Measurements from ENCODE around the gene PRICKLE2.

PRICKLE2 gene

GRCh38 chr3:64144241-64144900, 80.9 kb downstream of the PRICKLE2 start:
- no peak overlapping the region for H3K27ac ChIP-seq (ENCODE audit: low read depth, low read length, poor library complexity, severe bottlenecking)
- H3K4me1 ChIP-seq (ENCODE audit: insufficient read depth, low read length, severe bottlenecking), result no peaks in the 10 kb centered on the region
- no peaks in the 10 kb centered on the region for H3K36me3 ChIP-seq (ENCODE audit: insufficient read depth, low read length)
- H3K4me3 ChIP-seq (ENCODE audit: low read depth, low read length, poor library complexity, severe bottlenecking), result no peak overlapping the region
- H3F3A ChIP-seq (ENCODE audit: insufficient read depth, low read length), result no peaks in the 10 kb centered on the region
- TF ChIP-seq, protein P1, sequence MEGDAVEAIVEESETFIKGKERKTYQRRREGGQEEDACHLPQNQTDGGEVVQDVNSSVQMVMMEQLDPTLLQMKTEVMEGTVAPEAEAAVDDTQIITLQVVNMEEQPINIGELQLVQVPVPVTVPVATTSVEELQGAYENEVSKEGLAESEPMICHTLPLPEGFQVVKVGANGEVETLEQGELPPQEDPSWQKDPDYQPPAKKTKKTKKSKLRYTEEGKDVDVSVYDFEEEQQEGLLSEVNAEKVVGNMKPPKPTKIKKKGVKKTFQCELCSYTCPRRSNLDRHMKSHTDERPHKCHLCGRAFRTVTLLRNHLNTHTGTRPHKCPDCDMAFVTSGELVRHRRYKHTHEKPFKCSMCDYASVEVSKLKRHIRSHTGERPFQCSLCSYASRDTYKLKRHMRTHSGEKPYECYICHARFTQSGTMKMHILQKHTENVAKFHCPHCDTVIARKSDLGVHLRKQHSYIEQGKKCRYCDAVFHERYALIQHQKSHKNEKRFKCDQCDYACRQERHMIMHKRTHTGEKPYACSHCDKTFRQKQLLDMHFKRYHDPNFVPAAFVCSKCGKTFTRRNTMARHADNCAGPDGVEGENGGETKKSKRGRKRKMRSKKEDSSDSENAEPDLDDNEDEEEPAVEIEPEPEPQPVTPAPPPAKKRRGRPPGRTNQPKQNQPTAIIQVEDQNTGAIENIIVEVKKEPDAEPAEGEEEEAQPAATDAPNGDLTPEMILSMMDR (IDR thresholded peaks at IDR 0.05; ENCODE audit: low read length), result no peak
- no peak for TF ChIP-seq EZH2 (IDR thresholded peaks at IDR 0.05; ENCODE audit: borderline replicate concordance, low read length)
- no peaks in the 10 kb centered on the region for H3K9me3 ChIP-seq (ENCODE audit: low read length)
- H3K9me2 ChIP-seq (ENCODE audit: low read depth, low read length), result no peaks in the 10 kb centered on the region
- no peak overlapping the region for H3K4me2 ChIP-seq (ENCODE audit: low read length)
- H3K79me2 ChIP-seq (ENCODE audit: insufficient read depth, low read length), result no peaks in the 10 kb centered on the region
- no peaks in the 10 kb centered on the region for H3K27me3 ChIP-seq (ENCODE audit: insufficient read depth, low read length)
- H4K20me1 ChIP-seq (ENCODE audit: insufficient read depth, low read length), result no peaks in the 10 kb centered on the region
- no peak overlapping the region for H2AFZ ChIP-seq (ENCODE audit: low read length)
- no peak overlapping the region for H3K9ac ChIP-seq (ENCODE audit: low read length)

DNA sequence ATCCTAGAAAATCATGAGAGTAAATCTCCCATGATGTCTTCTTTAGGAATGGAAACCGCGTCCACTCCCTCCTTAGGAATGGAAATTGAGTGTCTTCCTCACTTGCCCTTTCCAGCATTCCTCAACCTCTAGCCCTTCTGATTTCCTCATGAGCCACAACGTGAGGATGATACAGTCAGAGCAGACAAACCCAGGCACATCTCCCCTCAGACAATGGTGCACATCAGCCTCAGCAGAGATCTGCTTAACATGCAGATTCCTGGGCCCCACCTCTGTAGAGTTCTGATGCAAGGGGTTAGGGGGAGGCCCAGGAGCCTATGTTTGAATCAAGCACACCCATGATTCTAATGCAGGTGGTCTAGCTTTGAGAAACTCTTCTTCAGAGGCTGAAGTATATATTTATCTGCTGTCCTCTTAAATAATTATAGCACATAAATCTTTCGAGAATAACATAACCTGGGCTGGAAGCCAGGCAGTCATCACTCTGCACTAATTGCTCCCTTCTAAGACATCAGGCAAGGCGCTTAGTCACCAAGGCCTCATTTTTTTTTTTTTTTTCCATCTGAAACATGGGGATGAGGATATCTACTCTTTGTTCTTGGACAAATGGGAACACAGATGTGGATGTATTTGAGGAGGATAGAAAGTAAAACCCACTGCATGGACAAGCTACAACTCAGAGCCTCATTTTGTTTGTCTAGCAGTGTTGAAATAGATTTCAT, 81.7 kb downstream of the PRICKLE2 start:
- H3K79me2 ChIP-seq (ENCODE audit: insufficient read depth, low read length), result no peaks in the 10 kb centered on the region
- H3K36me3 ChIP-seq (ENCODE audit: insufficient read depth, low read length), result no peaks in the 10 kb centered on the region
- TF ChIP-seq, protein P1 (IDR thresholded peaks at IDR 0.05; ENCODE audit: low read length), result no peak
- TF ChIP-seq EZH2 (IDR thresholded peaks at IDR 0.05; ENCODE audit: borderline replicate concordance, low read length), result no peak
- no peak overlapping the region for H3K4me3 ChIP-seq (ENCODE audit: low read depth, low read length, poor library complexity, severe bottlenecking)
- no peaks in the 10 kb centered on the region for H4K20me1 ChIP-seq (ENCODE audit: insufficient read depth, low read length)
- H3K9me3 ChIP-seq (ENCODE audit: low read length), result no peaks in the 10 kb centered on the region
- H3K27me3 ChIP-seq (ENCODE audit: insufficient read depth, low read length), result no peaks in the 10 kb centered on the region
- H3K4me1 ChIP-seq (ENCODE audit: insufficient read depth, low read length, severe bottlenecking), result no peaks in the 10 kb centered on the region
- H3F3A ChIP-seq (ENCODE audit: insufficient read depth, low read length), result no peaks in the 10 kb centered on the region
- no peak overlapping the region for H3K9ac ChIP-seq (ENCODE audit: low read length)
- H3K9me2 ChIP-seq (ENCODE audit: low read depth, low read length), result no peaks in the 10 kb centered on the region
- H3K27ac ChIP-seq (ENCODE audit: low read depth, low read length, poor library complexity, severe bottlenecking), result no peak overlapping the region
- no peak overlapping the region for H3K4me2 ChIP-seq (ENCODE audit: low read length)
- H2AFZ ChIP-seq (ENCODE audit: low read length), result no peak overlapping the region

DNA sequence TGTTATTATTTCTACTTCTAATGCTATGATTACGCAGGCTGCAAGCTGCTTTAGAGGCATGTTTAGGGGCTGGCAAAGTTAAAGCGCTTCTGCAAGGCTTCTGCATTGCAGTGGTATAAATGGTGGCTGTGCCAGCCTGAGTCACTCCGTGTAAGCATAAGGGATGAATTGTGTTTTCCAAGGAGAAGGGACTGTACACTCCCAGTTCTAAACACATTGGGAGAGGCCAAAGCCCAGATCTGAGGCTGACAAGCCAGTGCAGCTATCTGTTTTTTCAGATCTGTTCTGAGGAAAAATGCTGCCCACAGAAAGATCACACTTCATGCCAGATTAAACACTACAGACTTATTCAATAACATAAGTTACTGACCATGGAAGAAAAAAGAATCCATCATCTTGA, 83.8 kb downstream of the PRICKLE2 start:
- Histone ChIP-seq H3K9me3 (ENCODE audit: low read length) (no peaks in the 10 kb centered on the region), H3K4me1 (ENCODE audit: insufficient read depth, low read length, severe bottlenecking) (no peaks in the 10 kb centered on the region), H3K27me3 (ENCODE audit: insufficient read depth, low read length) (no peaks in the 10 kb centered on the region), H3K4me2 (ENCODE audit: low read length) (no peak overlapping the region), H4K20me1 (ENCODE audit: insufficient read depth, low read length) (no peaks in the 10 kb centered on the region), H3K9me2 (ENCODE audit: low read depth, low read length) (no peaks in the 10 kb centered on the region), H3F3A (ENCODE audit: insufficient read depth, low read length) (no peaks in the 10 kb centered on the region), H3K36me3 (ENCODE audit: insufficient read depth, low read length) (no peaks in the 10 kb centered on the region), H3K4me3 (ENCODE audit: low read depth, low read length, poor library complexity, severe bottlenecking) (no peak overlapping the region), H3K9ac (ENCODE audit: low read length) (no peak overlapping the region), H2AFZ (ENCODE audit: low read length) (no peak overlapping the region), H3K27ac (ENCODE audit: low read depth, low read length, poor library complexity, severe bottlenecking) (no peak overlapping the region), H3K79me2 (ENCODE audit: insufficient read depth, low read length) (no peaks in the 10 kb centered on the region)
- TF ChIP-seq, protein P1 (IDR thresholded peaks at IDR 0.05; ENCODE audit: low read length), result no peak
- no peak for TF ChIP-seq EZH2 (IDR thresholded peaks at IDR 0.05; ENCODE audit: borderline replicate concordance, low read length)
